LHCN-M2 (cell line): Measurements from ENCODE around the gene KLHL24. TPM values are rescaled to one million over a fixed set of nuclear protein-coding genes. Genes with fewer than 3 reads are reported as not detected.
A peak's percentile ranks its signal among the peaks of the same experiment; 100 is the strongest.
"Not testable (repeated sequence)": the region's sequence is repeated elsewhere in the genome, so short reads cannot be mapped to it uniquely, and the experiment has no call there.

Experiments
- DNase-seq: peaks from one replicate; pipeline ENCODE4 v3.0.0-alpha.2; 2012; ENCODE audit warnings: low read depth
- polyA plus RNA-seq: library from polyadenylated mRNA; unstranded; fragments of >200 nt; gene quantifications from one replicate; pipeline ENCODE4 v1.2.1, GENCODE V29; 2012; ENCODE audit warnings: missing spikeins
- total RNA-seq: library from RNA; depleted of rRNA; stranded (reverse); fragments of >200 nt; gene quantifications from 2 replicates; pipeline ENCODE4 v1.2.3, GENCODE V29; 2014; rRNA removed

Gene KLHL24, protein sequence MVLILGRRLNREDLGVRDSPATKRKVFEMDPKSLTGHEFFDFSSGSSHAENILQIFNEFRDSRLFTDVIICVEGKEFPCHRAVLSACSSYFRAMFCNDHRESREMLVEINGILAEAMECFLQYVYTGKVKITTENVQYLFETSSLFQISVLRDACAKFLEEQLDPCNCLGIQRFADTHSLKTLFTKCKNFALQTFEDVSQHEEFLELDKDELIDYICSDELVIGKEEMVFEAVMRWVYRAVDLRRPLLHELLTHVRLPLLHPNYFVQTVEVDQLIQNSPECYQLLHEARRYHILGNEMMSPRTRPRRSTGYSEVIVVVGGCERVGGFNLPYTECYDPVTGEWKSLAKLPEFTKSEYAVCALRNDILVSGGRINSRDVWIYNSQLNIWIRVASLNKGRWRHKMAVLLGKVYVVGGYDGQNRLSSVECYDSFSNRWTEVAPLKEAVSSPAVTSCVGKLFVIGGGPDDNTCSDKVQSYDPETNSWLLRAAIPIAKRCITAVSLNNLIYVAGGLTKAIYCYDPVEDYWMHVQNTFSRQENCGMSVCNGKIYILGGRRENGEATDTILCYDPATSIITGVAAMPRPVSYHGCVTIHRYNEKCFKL
- 15.3 and 20.3 TPM in 2 replicates for total RNA-seq
- polyA plus RNA-seq, result 3.7 TPM

DNA sequence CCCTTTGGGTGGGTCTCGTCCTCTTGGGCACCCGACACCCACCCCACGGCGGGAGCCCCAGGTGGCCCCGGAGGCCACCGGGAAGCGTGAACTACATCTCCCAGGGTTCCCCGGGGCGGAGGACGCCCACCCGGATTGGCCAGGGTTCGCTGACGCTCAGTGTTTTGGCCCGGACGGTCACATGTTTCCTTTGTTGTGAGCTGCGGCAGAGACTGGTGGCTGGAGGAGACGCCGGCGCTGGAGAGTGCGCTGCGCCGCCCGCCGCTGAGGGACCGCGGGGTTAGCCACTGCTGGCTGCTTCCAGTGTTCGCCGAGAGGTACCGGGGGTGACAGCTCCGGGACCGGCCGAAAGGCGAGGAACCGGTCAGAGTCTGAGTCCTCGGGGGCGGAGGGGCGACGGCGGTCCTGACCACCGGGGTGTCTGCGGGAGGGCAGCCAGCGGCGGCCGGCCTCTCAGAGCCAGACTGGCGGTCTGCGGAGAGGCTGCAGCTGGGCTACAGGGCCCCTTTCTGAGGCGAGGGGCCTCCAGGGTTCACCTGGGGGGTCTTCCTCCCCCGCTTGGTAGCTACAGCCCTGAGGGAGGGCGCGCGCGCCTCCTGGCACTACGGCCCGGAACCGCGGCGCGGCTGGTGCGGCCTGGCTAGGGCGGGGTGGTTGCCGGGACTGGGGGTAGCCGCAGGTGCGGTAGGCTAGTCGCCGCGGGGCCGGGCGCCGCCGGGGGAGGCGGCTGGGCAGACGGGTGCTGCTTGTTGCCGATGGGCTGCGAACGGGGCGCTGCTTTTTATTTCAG, at the start of gene KLHL24:
Gene KLHL24, plus strand, starts transcription at position 193 of the 790 bp plus-strand sequence. CDS start 14,734 bp downstream, outside the sequence.
- peak; percentile 88 for DNase-seq

DNA sequence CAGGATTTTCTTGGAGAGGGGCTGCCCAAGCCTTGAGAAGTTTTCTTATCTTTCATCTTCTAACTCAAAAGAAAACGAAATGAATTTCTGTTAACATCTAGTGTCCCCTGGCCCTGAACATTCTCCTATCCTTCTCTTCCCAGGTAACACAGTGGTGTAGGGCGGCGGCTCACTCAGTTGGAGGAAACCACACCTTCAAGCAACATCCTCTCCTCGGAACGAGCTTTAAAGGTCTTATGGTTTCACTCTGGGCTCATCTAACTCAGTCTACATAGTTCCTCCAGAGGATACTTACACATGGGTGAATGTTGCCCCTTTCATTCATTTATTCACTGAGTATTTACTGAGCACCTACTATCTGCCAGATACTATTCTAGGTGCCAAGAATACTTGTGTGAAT, 48.9 kb upstream of the KLHL24 start:
- DNase-seq, result no peak

DNA sequence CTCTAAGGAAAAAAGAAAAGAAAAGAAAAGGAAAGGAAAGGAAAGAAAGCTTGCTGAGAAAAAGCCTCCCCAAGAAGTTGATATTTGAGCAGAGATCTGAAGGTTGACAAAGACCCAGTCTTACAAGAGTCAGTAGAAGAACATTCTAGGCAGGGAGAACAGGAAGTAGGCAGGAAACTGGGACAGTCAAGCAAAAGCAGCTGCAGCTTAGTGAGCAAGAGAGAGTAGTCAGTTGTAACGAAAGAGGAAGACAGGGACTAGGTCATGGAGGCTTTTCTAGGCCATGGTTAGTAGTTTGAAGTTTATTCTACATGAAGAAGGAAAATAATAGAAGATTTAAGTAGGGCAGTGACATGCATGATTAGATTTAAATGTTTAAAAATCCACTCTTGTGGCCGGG, 48.1 kb upstream of the KLHL24 start:
- DNase-seq, result peak; percentile 19

GRCh38 chr3:183590442-183590841, 45.0 kb upstream of the KLHL24 start:
- DNase-seq, result no peak

DNA sequence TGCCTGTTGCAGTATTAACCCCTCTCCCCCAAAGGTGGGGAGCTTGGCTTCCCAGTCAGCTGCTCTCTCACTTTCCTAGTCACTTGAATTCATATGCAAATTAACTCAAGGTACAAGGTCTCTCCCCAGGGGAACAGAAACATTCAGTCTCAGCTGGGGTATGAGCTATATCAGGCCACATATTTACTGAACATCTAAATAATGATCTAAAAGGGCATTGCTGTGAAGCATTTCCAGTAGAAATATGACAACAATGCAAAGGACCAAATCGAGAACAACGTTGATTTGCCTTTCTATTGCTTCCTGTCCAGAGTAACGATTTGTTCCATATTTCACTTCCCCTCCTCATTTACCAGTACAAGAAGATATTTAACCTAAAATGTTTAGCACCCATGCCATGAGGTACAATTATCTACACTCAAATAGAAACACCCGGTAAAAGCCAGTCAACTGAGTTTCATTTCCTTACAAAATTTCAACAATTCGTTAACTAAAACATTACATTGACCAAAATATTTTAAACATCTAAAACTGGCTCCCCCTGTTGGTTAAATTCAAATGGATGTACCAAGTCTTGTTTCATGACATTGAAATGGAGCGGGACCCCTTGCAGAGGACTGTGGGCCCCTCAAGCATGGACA, 43.4 kb upstream of the KLHL24 start:
- no peak for DNase-seq

GRCh38 chr3:183592821-183593220, 42.6 kb upstream of the KLHL24 start:
- no peak for DNase-seq

DNA sequence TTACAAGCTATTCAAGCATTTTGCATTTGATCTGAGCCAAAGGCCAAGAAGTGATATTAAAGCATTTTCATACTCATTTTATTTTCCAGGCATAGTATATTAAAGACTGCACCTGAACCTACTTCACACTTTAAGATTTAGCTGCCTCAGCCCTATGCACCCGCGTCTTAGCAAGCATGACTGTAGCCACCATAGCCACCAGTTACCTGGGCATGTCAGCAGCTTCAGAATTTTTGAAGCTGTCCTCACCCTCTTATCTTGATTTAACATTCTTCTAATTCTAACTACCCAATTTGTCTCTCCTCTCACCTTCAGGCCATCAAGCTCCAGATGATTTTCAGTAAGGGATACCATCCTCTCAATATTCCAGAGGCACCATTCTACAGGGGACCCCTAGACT, 40.8 kb upstream of the KLHL24 start:
- no peak for DNase-seq

DNA sequence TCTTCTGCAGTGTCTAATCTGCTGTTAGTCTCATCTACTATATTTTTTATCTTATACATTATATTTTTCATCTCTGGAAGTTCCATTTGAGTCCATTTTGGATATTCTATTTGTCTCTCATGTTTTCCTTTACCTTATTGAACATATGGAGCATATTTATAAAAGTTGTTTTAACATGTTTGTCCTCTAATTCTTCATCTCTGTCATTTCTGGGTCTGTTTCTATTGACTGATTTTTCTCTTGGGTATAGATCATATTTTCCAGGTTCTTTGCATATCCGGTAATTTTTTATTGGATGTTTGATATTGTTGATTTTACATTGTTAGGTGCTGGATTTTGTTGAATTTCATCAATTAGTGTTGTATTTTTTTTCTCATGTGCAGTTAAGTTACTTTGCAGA, 37.5 kb upstream of the KLHL24 start:
- no peak for DNase-seq

- not testable (repeated sequence) for DNase-seq
These were observed 24.1 kb upstream of the KLHL24 start for GRCh38 chr3:183611326-183611725.

DNA sequence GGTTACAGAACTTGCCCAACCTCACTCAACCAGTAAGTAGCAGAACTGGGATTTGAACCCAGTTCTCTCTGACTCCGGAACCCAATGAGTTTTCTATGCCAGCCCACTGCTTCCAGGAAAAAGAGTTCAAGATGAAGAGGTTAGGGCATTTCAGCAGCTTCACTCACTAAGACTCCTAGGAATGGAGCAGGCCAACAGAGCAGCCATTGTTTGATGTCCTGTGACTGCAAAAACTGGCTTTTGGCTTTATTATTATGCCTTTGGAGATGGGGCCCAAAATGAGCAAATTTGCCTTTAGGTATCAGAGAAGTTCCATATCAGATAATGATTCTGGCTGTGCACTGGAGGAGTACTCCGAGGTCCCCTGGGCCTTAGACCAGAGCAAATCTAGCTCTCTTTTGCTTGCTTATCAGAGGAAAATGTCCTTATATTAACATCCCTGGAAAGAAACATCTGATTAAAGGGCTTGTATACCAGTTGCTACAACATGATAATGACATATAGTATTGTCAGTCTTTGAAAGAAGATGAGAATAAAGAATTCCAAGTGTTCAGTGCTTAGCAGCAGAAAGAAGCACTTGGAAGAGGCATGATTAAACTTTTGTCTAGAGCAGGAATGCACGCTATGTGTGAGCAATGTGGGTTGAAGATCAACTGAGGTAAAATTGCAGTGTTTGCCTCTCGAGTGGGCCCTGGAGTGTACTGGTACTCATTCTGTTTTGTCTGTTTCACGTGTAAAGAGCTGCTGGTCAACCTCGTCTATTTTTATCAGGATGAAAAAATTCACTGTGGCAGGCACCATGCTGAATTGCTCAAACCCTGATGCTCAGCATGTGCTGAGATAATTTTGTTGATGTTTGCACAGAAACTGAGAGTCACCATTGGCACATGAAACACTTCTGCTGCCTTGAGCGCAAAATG, 21.8 kb upstream of the KLHL24 start:
- DNase-seq, result no peak

DNA sequence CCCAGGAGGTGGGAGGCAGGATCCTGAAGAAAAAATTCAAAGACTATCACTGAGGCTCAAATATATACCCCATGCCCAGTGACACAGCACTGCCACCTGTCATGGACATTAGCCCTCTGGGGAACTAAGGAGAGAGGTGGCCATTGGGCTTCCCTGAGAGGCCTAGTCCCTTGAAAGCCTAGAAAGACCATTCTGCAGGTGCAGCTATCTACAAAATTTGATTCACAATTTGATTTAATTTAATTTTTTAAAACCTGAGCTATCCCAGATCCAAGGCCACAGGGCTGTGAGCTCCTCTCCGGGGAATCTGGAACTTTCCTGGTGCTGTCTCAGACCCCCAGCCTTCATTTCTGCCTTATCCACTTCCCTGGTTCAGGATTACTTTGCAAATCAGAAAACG, 16.9 kb upstream of the KLHL24 start:
- DNase-seq, result no peak

GRCh38 chr3:183619010-183619409, 16.4 kb upstream of the KLHL24 start:
- no peak for DNase-seq

GRCh38 chr3:183619624-183620251, 15.7 kb upstream of the KLHL24 start:
- no peak for DNase-seq

DNA sequence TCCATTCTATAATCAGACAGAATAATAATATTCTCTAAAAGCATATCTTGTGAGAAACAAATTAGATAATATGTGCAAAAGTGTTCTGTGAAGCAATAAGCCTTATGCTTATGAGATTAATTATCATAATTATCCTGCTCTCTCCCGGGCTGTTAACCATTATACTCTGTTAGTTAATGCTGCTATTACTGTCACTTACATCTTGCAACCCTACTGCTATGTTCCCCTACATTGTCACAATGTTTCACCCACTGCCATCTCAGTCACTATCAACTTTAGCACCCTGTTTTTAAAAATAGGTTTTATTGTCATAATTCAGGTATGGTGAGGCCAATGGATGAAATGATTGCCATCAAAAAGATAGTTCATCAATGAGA, 15.2 kb upstream of the KLHL24 start:
- DNase-seq, result no peak

GRCh38 chr3:183622473-183622872, 12.9 kb upstream of the KLHL24 start:
- DNase-seq, result not testable (repeated sequence)

DNA sequence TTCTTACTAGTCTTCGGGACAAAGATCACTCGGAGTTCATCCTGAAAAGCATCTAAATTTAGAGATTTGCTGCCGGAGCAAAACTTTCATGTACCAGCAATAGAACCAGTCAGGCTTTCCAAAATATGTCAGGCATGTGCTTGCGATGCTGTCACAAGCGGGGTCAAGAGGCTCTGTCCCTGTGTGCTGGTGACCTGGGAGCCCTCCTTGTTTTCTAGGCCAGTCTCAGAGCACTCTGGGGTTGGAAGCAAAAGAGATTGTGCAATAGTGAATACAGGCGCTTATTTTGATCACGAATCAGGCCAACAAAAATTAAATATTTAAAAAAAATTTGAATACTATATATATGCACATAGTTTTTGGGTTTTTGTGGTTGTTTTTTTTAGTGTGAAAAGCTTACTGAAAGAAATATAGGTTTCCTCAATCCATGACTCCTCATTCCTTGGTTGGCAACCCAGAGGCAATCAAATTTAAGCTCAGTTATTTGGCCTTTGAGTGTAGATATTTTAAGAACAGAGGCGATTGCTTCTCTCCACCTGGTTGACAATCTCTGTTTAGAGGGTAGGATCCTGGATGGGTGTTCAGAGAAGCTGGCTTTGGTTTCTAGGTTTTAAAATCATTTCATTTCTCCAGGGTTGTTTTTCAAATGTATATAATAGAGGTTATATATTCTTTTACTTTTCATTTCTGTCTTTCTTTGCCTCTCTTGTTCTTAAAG, 8.4 kb upstream of the KLHL24 start:
- DNase-seq, result no peak

- no peak for DNase-seq
These were observed 5.7 kb upstream of the KLHL24 start for GRCh38 chr3:183629546-183630301.

- DNase-seq, result no peak
These were observed 3.7 kb upstream of the KLHL24 start for GRCh38 chr3:183631715-183632114.

- not testable (repeated sequence) for DNase-seq
These were observed 2.7 kb upstream of the KLHL24 start for GRCh38 chr3:183632725-183633124.
